Measurements from ENCODE around the gene PFDN4. TPM values are rescaled to one million over a fixed set of nuclear protein-coding genes. Genes with fewer than 3 reads are reported as not detected.

PFDN4 gene
- total RNA-seq, 2 donors from 2014 or later: 72.7 to 89.8 TPM

GRCh38 chr20:54204481-54204880 is 3.4 kb upstream of the PFDN4 start:
- Mint-ChIP-seq H3K27me3 (ENCODE audit: insufficient read depth) (no peaks in the 10 kb centered on the region), H3K27ac (no peak overlapping the region), H3K9me3 (no peaks in the 10 kb centered on the region), H3K4me3 (no peak overlapping the region), H3K36me3 (ENCODE audit: low read depth) (no peaks in the 10 kb centered on the region), H3K4me1 (peaks cover 9% of the 10 kb centered on the region)
- Histone ChIP-seq H3K9me3 (ENCODE audit: control insufficient read depth, low read length) (no peaks in the 10 kb centered on the region), H3K4me3 (ENCODE audit: low read length) (no peak overlapping the region), H3K9ac (ENCODE audit: extremely low read depth, low read length, poor library complexity, severe bottlenecking) (no peak overlapping the region), H3K36me3 (ENCODE audit: control insufficient read depth, insufficient read depth, low read length) (no peaks in the 10 kb centered on the region), H3K27ac (ENCODE audit: low read depth, low read length) (no peak overlapping the region), H3K4me1 (ENCODE audit: control insufficient read depth, insufficient read depth, low read length) (peaks cover 5% of the 10 kb centered on the region), H3K27me3 (ENCODE audit: control insufficient read depth, insufficient read depth, low read length, poor library complexity, severe bottlenecking) (no peaks in the 10 kb centered on the region)
- 90 to 96% methylated on average over 4 to 5 of the region's 5 CpGs for WGBS, 2 experiments (ENCODE audit: insufficient coverage in 1 of 2, insufficient read length in 1 of 2)
- TF ChIP-seq CTCF (conservative IDR thresholded peaks at IDR 0.05): no peak
- DNase-seq: no peak

- H3K4me3 Mint-ChIP-seq: no peak overlapping the region
- no peak overlapping the region for H3K27ac Mint-ChIP-seq
- Histone ChIP-seq H3K4me3 (ENCODE audit: low read length) (no peak overlapping the region), H3K4me1 (ENCODE audit: control insufficient read depth, insufficient read depth, low read length) (peaks cover 10% of the 10 kb centered on the region), H3K27ac (ENCODE audit: low read depth, low read length) (no peak overlapping the region), H3K27me3 (ENCODE audit: control insufficient read depth, insufficient read depth, low read length, poor library complexity, severe bottlenecking) (no peaks in the 10 kb centered on the region), H3K9me3 (ENCODE audit: control insufficient read depth, low read length) (no peaks in the 10 kb centered on the region), H3K36me3 (ENCODE audit: control insufficient read depth, insufficient read depth, low read length) (peaks cover 4% of the 10 kb centered on the region), H3K9ac (ENCODE audit: extremely low read depth, low read length, poor library complexity, severe bottlenecking) (no peak overlapping the region)
- no peaks in the 10 kb centered on the region for H3K27me3 Mint-ChIP-seq (ENCODE audit: insufficient read depth)
- TF ChIP-seq CTCF (conservative IDR thresholded peaks at IDR 0.05): no peak
- no peak for DNase-seq
- peaks cover 16% of the 10 kb centered on the region for H3K4me1 Mint-ChIP-seq
- H3K36me3 Mint-ChIP-seq (ENCODE audit: low read depth): peaks cover under 1% of the 10 kb centered on the region
- WGBS, 2 experiments (ENCODE audit: insufficient coverage in 1 of 2, insufficient read length in 1 of 2): 93 to 98% methylated on average over 4 to 8 of the region's 8 CpGs
- H3K9me3 Mint-ChIP-seq: no peaks in the 10 kb centered on the region
Measured at GRCh38 chr20:54205450-54205849, 2.4 kb upstream of the PFDN4 start.

- H3K4me3 ChIP-seq (ENCODE audit: low read length): peak overlapping the region; percentile 95
Measured at GRCh38 chr20:54207053-54207742, 689 bp upstream of the PFDN4 start.

More at GRCh38 chr20:54207053-54207742, 689 bp upstream of the PFDN4 start:
- H3K27ac Mint-ChIP-seq: no peak overlapping the region
- Histone ChIP-seq H3K27ac (ENCODE audit: low read depth, low read length) (peak overlapping the region; percentile 100), H3K36me3 (ENCODE audit: control insufficient read depth, insufficient read depth, low read length) (peaks cover 17% of the 10 kb centered on the region), H3K27me3 (ENCODE audit: control insufficient read depth, insufficient read depth, low read length, poor library complexity, severe bottlenecking) (no peaks in the 10 kb centered on the region), H3K9me3 (ENCODE audit: control insufficient read depth, low read length) (no peaks in the 10 kb centered on the region), H3K4me1 (ENCODE audit: control insufficient read depth, insufficient read depth, low read length) (peaks cover 10% of the 10 kb centered on the region), H3K9ac (ENCODE audit: extremely low read depth, low read length, poor library complexity, severe bottlenecking) (peak overlapping the region; percentile 100)
- DNase-seq: no peak
- 67 to 75% methylated on average over 1 to 7 of the region's 7 CpGs for WGBS, 2 experiments (ENCODE audit: insufficient coverage in 1 of 2, insufficient read length in 1 of 2)
- no peak for TF ChIP-seq CTCF (conservative IDR thresholded peaks at IDR 0.05)
- H3K9me3 Mint-ChIP-seq: no peaks in the 10 kb centered on the region
- peaks cover 16% of the 10 kb centered on the region for H3K4me1 Mint-ChIP-seq
- peak overlapping the region; percentile 78 for H3K4me3 Mint-ChIP-seq
- peaks cover 17% of the 10 kb centered on the region for H3K36me3 Mint-ChIP-seq (ENCODE audit: low read depth)
- no peaks in the 10 kb centered on the region for H3K27me3 Mint-ChIP-seq (ENCODE audit: insufficient read depth)
